Ovary (tissue), 3 donors: ENCODE results near the gene AFG3L2.

Source experiments
- CTCF ChIP-seq, 3 donors: fragments of 450-650 bp in 2 of 3; fragments of 200-600 bp in 1 of 3; IDR thresholded peaks; one replicate each; pipeline versions ENCODE4 v1.5.1 to v1.8.0; 2016 to 2022; ENCODE audit warnings: antibody characterized with exemption in 3 of 3, mild to moderate bottlenecking in 1 of 3
- POLR2A ChIP-seq: fragments of 450-650 bp; IDR thresholded peaks from one replicate; pipeline ENCODE4 v1.6.1; 2017; ENCODE audit warnings: antibody characterized with exemption, mild to moderate bottlenecking, moderate library complexity
- donor health status: DM: no; HTN: no; CAD: no.

GRCh38 chr18:12296087-12296403 is 81.0 kb downstream of the AFG3L2 start:
- TF ChIP-seq CTCF (IDR thresholded peaks at IDR 0.05) (no peak), POLR2A (no peak)
